Body of pancreas (tissue), 4 donors: Measurements from ENCODE around the gene RAD21L1.

Source experiments
- POLR2A ChIP-seq, 3 donors: fragments of 450-650 bp; IDR thresholded peaks; one replicate each; pipeline ENCODE4 v1.6.1; 2016; ENCODE audit warnings: antibody characterized with exemption in 3 of 3, mild to moderate bottlenecking in 2 of 3
- TF ChIP-seq, protein P1 (sequence below), 7 experiments: fragments of 450-650 bp in 4 of 7; fragments of 200-600 bp in 3 of 7; sonication (generic) in 3 of 7; IDR thresholded peaks; one replicate each; pipeline ENCODE4 v1.5.1; 2016 to 2019; ENCODE audit warnings: antibody characterized with exemption in 7 of 7

GRCh38 chr20:1242530-1242929, 16.7 kb downstream of the RAD21L1 start:
- TF ChIP-seq, protein P1, sequence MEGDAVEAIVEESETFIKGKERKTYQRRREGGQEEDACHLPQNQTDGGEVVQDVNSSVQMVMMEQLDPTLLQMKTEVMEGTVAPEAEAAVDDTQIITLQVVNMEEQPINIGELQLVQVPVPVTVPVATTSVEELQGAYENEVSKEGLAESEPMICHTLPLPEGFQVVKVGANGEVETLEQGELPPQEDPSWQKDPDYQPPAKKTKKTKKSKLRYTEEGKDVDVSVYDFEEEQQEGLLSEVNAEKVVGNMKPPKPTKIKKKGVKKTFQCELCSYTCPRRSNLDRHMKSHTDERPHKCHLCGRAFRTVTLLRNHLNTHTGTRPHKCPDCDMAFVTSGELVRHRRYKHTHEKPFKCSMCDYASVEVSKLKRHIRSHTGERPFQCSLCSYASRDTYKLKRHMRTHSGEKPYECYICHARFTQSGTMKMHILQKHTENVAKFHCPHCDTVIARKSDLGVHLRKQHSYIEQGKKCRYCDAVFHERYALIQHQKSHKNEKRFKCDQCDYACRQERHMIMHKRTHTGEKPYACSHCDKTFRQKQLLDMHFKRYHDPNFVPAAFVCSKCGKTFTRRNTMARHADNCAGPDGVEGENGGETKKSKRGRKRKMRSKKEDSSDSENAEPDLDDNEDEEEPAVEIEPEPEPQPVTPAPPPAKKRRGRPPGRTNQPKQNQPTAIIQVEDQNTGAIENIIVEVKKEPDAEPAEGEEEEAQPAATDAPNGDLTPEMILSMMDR (IDR thresholded peaks at IDR 0.05) = no peak
- TF ChIP-seq POLR2A (IDR thresholded peaks at IDR 0.05) = no peak
